Hippocampal formation (tissue), 2 donors: ENCODE measurements around the gene PDE4D.
"Not testable (repeated sequence)": the region's sequence is repeated elsewhere in the genome, so short reads cannot be mapped to it uniquely, and the experiment has no call there.

ENCODE experiments used
- DNase-seq, 2 donors: peaks; one replicate each; lab custom pipeline; 2025; lab: John Stamatoyannopoulos, UW

The PDE4D gene

GRCh38 chr5:59418808-59419207 lies 474.7 kb downstream of the PDE4D start:
- no peak for DNase-seq

DNA sequence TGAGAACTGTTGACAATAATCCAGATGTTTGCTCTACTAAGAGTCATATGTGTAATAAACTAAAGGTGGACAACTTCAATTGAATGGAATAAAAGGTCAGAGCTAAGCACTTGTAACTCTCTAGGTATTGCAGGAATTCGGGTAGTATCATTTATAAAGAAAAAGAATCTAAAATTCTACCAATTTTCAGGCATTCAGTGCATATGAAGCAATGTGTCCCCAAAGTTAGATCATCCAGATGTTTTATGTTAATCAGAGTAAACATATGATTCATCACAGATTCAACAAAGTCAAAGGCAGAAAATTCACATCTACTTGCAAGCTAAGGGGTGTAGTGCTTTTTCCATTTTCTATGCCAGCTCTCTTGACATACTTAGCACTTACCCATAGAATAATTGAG lies 477.1 kb downstream of the PDE4D start:
- DNase-seq: no peak

DNA sequence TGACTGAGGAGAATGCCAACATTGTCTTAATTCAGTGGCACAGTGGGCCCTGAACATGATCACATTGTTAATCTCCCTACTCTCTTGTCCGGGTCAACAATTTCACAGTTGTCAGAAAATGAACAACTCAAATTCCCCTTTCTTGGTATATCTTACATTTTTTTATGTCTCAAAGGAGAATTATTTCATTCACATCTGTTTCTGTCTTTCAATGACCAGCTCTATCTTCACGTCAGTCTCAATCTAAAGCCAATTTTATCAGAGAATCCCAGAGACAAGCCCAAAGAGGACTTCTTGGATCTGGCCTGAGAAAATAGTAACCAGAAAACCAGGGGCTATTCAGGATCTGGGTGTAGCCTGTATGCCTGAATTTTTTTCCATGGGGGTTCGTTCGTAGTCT lies 477.5 kb downstream of the PDE4D start:
- DNase-seq: no peak

- no peak for DNase-seq
Measured at GRCh38 chr5:59412428-59412827, 481.1 kb downstream of the PDE4D start.

- DNase-seq: not testable (repeated sequence)
Measured at GRCh38 chr5:59408997-59409396, 484.5 kb downstream of the PDE4D start.

GRCh38 chr5:59407967-59408366 lies 485.6 kb downstream of the PDE4D start:
- no peak for DNase-seq

DNA sequence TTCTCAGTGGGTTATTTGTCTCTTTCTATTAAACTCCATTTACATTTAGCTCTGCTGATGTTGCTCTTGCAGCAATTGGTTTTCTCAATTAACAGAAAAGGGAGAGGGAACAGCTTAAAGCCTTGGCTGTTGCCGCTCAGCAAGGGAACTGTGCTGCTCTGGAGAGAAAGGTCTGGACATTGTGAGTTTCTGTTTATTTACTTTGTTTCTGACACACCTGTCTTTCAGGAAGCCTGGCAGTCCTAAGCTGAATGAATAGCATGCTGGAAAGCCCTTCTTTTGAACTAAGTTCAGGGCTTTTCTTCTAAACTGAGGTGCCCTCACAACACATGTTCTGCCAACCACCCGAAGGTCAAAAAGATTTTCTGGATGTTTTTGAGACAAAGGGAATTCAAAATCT lies 491.9 kb downstream of the PDE4D start:
- DNase-seq: no peak

DNA sequence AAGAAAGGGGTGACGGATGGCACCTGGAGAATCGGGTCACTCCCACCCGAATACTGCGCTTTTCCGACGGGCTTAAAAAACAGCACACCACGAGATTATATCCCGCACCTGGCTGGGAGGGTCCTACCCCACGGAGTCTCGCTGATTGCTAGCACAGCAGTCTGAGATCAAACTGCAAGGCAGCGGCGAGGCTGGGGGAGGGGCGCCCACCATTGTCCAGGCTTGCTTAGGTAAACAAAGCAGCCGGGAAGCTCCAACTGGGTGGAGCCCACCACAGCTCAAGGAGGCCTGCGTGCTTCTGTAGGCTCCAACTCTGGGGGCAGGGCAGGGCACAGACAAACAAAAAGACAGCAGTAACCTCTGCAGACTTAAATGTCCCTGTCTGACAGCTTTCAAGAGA lies 498.6 kb downstream of the PDE4D start:
- not testable (repeated sequence) for DNase-seq

- no peak for DNase-seq
Measured at GRCh38 chr5:59393585-59394420, 499.7 kb downstream of the PDE4D start.

DNA sequence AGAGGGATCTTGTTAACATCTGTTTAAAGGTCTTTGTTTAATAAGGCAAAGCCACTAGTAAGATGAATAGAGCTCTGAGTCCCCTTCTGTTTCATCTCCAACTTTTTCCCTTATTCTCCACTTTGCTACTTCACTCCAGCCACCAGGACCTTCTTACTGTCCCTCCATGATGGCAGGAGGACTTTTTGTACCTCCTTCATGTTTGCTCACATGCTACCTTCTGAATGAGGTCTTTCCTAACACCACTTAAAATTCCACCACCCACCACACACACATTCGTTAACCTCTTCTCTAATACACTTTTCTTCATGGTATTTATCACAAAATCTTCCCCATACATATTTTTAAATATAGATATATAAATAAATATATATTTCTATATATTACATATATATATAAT lies 501.9 kb downstream of the PDE4D start:
- no peak for DNase-seq

- DNase-seq: no peak
Measured at GRCh38 chr5:59390989-59391388, 502.5 kb downstream of the PDE4D start.

GRCh38 chr5:59390074-59390659 lies 503.4 kb downstream of the PDE4D start:
- peak in 1 of 2 donors; percentile 51 for DNase-seq

- DNase-seq: no peak
Measured at GRCh38 chr5:59387127-59387526, 506.4 kb downstream of the PDE4D start.

DNA sequence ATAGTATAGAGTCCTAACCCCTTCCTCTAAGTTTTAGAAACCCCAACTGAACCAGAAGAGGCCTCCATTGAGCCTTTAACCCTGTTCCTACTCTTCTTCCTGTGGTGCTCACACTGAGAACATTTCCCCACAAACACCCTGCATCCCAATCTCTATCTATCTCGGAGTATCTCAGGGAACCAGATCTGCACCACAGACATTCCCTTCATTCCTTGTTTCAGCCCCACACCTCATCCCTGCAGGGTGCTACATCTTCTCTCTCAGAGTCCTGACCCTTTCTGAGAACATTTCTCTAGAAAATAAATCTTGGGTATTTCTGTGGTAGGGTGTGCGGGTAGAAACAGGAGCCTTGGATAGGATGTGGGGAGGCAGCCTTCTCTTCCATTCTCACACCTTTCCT lies 507.8 kb downstream of the PDE4D start:
- DNase-seq: no peak

DNA sequence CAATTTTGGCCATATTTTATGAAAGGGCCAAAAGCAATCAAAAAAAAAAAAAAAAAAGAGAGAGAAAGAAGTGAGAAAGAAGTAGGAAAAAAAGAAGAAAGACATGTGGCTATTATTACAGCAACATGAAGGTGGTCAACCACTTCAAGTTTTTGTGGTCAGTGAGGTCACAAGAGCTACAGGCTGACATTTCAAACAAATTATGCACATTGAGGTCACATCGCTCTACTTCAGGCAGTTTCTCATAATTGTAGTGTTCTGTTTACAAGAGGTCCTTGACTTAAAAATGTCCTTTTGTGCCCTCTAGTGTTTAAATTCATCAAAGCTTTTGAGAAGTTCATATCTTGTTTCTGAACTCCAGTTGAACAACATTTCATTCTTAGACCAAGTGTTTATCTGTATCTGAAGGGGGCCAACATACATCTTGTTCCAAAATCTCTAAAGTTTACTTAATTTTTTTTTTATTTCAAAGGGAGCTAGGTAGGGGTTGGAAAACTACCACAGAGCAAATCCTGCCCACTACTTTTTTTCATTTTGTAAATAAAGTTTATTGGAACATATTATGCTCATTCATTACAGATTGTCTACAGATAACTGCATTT lies 513.1 kb downstream of the PDE4D start:
- DNase-seq: peak in 1 of 2 donors; percentile 77

DNA sequence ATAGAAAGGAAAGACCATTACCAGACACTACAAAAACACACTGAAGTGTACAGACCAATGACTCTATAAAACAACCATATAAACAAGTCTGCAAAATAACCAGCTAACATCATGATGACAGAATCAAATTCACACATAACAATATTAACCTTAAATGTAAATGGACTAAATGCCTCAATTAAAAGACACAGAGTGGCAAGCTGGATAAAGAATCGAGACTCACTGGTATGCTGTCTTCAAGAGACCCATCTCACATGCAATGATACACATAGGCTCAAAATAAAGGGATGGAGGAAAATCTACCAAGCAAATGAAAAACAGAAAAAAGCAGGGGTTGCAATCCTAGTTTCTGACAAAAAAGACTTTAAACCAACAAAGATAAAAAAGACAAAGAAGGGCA lies 519.5 kb downstream of the PDE4D start:
- not testable (repeated sequence) for DNase-seq

- DNase-seq: no peak
Measured at GRCh38 chr5:59371525-59372127, 521.9 kb downstream of the PDE4D start.

- no peak for DNase-seq
Measured at GRCh38 chr5:59368951-59369350, 524.6 kb downstream of the PDE4D start.

- DNase-seq: peak; percentile 25 to 77
Measured at GRCh38 chr5:59367791-59368394, 525.6 kb downstream of the PDE4D start.

GRCh38 chr5:59366784-59367183 lies 526.7 kb downstream of the PDE4D start:
- DNase-seq: no peak

DNA sequence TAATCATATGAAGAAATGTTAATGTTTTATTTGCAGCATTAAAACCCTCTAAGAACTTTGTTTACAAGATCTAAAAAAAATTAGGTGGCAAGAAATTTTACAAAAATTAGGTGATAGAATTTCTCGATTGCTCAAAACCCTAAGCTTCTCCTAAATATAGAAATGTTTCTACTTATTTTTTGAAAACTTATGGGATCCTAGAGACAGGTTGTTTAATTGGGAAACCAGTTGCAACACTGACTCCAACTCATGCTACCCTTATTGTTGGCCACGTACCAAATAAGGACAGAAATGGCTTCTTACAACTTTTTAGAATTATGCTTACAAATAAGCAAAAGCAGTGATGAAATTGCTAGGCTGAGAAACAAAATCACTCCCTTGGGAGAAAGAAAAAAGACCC lies 531.1 kb downstream of the PDE4D start:
- no peak for DNase-seq

- DNase-seq: no peak
Measured at GRCh38 chr5:59361454-59361853, 532.1 kb downstream of the PDE4D start.
